ENCODE data around the gene DLGAP5.

The DLGAP5 gene

GRCh38 chr14:55128386-55129085 is 62.8 kb downstream of the DLGAP5 start:
- peak; percentile 41 for DNase-seq

DNA sequence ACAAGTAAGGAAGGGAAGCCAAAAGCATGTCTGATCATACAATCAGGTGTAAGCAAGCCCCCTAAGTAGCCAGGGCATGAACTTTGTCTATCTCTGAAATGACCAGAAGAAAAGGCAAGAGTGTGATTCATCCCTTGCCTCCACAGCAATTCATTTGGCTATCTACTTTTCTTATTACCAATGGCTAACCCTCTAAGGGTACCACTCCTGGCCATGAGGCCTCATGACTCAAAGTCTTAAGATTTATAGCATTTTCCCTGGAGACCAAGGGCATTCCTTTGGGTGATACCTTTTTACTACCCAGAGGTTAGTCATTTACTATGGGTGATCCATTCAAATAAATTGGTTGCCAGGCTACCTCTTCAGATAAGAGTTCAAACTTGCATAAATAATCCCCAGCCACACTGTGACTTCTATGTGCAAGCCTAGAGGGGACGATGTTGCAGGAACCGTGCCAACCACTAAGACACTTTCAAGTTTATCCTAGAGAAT is 63.9 kb downstream of the DLGAP5 start:
- peak; percentile 37 for DNase-seq

- DNase-seq, result peak; percentile 50
Observed at GRCh38 chr14:55126932-55127459, 64.4 kb downstream of the DLGAP5 start.

DNA sequence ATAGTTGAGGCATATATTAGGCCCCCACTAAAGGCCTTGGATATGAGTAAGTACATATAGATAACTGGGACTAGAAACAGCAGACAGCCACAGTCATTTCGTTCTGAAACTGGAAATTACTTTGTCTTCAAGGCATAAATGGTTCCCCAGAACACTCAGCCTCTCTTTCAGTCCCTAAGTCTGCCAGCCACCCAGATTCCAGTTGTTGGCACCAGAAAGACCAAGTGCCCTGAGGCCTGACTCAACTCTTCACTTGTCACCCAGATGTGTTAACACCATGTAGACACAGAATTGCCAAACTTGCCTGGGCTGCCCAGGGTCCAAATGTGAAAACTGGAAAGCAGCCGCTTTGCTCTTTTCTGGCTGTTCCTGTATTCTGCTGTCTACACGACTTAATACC is 65.4 kb downstream of the DLGAP5 start:
- peak; percentile 58 for DNase-seq

GRCh38 chr14:55125403-55125802 is 66.0 kb downstream of the DLGAP5 start:
- peak; percentile 81 for DNase-seq

DNA sequence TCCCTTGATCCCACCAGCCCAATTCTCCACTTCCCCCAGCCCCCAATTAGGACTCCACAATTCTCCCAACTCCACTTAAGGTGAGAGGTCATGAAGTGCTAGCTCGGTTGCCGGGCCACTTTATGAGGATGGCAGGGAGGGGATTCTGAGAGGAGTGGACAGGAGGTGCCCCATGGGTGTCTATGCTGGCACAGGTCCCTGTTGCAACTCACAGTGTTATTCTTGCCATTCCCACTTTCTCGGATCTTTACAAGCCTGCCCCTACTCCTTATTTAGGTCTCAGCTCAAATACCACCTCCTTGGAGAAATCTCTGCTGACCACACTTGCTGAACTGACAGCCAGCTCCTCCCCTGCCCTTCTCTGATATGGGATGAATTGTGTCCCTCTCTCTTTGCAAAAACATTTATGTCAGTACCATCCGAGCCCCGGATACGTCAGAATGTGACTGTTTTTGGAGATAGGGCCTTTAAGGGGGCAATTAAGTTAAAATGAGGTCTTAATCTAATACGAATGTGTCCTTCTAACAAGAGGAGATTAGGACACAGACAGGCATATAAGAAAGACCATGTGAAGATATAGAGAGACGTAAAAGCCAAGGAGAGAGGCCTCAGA is 66.5 kb downstream of the DLGAP5 start:
- no peak for DNase-seq

DNA sequence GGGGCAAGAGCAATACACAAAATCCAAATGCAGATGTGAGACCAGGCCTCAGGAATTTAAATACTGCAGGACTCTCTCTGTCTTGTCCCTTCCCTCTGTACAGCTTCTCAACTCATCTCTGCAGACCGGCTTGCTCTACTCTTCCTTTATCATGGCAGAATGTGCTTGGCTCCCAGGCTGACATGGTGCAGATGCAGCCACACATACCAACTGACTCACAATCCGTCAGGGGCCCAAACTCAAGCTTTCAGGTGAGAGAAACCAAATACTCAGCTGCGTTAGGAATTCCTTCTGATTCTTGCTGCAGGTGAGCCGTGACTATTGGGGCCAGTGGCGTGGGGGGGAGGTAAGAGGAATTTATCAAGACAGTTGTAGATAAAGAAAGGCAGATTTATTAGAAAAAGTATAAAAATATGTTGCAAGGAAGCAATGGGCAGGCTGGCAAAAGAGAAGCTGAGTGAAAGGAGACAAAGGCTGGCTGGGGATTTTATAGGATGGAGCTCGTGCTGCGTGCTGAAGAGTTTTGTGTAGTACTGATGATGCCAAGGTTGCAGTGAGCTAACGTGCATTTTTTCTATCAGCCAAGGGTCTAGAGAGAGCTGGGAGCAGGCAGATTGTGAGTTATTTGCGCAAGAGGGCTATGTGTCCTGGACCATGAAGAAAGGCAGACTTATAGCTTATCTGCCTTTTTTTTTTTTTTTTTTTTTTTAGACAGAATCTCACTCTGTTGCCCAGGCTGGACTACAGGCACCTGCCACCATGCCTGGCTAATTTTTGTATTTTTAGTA is 67.3 kb downstream of the DLGAP5 start:
- no peak for DNase-seq

- peak; percentile 81 for DNase-seq
Observed at GRCh38 chr14:55123101-55123500, 68.3 kb downstream of the DLGAP5 start.

DNA sequence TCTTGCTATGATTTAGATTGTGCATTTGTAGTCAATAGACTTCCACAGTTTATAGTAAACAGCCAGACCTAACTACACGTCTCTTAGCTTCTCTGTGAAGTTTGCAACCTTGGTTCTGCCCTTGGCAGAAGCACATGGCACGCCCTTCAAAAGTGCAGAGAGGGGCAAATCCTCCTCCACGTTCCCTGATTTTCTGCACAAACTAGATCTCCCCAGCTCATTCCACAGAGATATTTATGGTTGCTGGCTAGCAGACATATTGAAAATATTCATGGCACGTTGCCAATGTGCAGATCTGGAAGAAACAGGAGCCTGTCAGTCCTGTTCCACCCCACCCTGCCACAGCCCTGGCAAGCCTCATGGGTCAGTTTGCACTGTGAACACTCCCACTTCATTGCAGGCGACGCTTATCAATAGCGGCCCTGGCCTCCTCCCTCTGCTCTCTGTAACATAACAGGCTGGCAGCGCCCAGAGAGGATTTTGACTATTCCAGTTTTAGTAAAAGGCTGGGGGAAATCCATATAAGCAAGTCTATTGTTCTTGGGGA is 68.9 kb downstream of the DLGAP5 start:
- DNase-seq, result no peak

DNA sequence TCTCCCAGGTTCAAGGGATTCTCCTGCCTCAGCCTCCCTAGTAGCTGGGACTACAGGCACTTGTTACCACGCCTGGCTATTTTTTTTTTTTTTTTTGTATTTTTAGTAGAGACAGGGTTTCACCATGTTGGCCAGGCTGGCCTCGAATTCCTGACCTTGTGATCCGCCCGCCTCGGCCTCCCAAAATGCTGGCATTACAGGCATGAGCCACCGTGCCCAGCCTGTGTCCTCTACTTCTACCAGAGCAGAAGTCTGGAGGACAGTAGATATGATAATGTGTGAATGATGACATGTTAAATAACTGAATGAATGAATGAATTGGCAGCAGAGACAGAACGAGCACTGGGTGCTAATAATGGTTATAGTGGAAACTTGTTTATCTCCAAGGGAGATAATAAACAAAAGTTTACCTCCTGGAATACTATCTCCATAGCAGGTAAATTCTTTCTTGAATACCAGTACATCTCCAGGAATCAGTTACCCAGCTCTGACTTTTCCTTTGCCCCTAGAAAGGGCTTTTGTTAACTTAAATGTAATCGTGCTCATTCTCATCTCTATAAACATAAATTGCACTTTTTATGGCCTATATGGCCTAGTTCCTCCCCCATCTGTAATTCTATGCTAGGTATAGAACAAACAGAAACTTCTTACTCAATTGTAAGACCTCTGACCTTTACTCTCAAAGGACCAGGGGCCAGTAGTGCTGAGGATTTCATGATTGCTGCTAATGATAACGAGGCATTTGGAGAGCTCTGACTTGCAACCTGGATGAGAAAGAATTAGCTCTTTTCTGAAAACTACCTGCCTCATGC is 69.6 kb downstream of the DLGAP5 start:
- no peak for DNase-seq

GRCh38 chr14:55120571-55121495 is 70.6 kb downstream of the DLGAP5 start:
- peak; percentile 82 for DNase-seq

GRCh38 chr14:55118761-55119160 is 72.6 kb downstream of the DLGAP5 start:
- DNase-seq, result no peak

DNA sequence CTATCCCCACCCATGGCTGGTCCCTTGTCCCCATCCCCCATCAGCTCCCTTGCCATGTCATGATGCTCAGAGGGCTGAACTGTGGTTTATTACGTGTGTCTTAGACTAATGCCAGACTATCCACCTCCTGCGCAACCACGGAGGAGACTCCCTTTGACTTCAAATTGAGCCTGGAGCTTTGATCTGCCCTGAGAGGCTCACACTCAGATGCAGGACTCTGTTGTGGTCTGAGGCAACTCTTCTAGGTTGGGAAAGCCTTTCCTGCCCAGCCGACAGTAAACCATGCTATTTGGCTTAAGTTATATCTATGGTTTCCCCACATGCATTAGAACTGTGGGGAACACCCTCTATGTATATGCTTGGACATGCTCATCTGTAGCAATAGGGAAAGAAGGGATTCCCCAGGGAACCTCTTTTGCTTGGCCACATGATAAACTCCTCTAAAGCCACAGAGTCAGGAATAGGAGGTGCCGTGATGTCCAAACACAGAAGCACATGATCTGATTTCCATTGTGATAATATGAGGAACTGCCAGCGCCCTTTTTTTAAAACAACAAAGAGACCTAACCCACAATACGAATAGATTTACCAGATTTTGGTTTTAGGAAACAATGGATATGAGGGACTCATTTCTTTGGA is 73.5 kb downstream of the DLGAP5 start:
- peak; percentile 93 for DNase-seq

GRCh38 chr14:55116246-55117030 is 74.9 kb downstream of the DLGAP5 start:
- DNase-seq, result no peak

DNA sequence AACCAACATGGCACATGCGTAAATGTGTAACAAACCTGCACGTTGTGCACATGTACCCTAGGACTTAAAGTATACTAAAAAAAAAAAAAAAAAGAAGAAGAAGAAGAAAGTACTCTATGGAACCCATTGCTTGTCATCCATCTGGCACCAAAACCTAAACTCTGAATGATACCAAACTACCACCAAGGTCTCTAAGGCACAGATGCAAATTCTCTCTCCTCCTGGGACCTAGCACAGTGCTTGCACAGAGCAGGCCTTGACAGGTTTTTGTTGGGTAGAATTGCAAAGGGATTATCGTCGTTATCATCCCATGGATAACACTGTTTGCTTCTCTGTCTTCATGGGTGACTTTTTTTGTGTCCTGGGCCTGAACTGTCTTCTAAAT is 75.5 kb downstream of the DLGAP5 start:
- DNase-seq, result no peak

DNA sequence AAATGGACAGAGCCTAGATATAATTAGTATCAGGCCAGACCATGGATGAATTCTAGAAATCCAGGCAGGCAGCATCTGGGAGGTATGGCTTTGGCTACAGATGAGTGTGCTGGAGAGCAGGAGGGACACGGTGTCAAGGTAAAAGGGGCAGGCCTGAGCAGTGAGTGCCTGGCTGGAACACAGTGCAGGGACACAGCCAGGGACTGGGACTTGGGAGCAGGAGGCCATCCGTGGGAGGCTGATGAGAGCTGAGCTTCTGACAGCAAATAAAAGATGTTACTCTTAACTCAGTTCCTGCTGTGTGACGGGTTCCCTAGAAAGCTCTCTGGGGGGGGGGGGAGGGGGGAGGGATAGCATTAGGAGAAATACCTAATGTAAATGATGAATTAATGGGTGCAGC is 75.9 kb downstream of the DLGAP5 start:
- no peak for DNase-seq

GRCh38 chr14:55114720-55115119 is 76.7 kb downstream of the DLGAP5 start:
- DNase-seq, result no peak

- no peak for DNase-seq
Observed at GRCh38 chr14:55111122-55111708, 80.2 kb downstream of the DLGAP5 start.

- DNase-seq, result no peak
Observed at GRCh38 chr14:55109836-55110235, 81.5 kb downstream of the DLGAP5 start.

Measured in suppressor macrophage treated with lipopolysaccharide for 4 hours (primary cell).